OCI-LY7 (cell line): ENCODE data around the gene IL21R. TPM values are rescaled to one million over a fixed set of nuclear protein-coding genes. Genes with fewer than 3 reads are reported as not detected.

Source experiments
- BruUV-seq: library from RNA; stranded (reverse); fragments of 400-500 nt; replicated peaks from 2 replicates; lab custom pipeline; 2021; lab: Mats Ljungman, UMichigan
- CTCF ChIA-PET: fragments of 300-600 bp; sonication (Branson Sonifier 250); formaldehyde crosslinking; loops from one replicate; lab custom pipeline; 2022; ENCODE audit warnings: antibody characterized with exemption; ENCODE audit not compliant: unreplicated experiment; lab: Charles Lee
- POLR2A ChIA-PET: fragments of 300-600 bp; sonication (Branson Sonifier 250); formaldehyde crosslinking; loops from one replicate; lab custom pipeline; 2022; ENCODE audit warnings: antibody characterized with exemption; lab: Charles Lee
- DNase-seq: peaks from one replicate; pipeline ENCODE4 v3.0.0-alpha.2; 2015; ENCODE audit warnings: low spot score
- H2AFZ ChIP-seq: fragments of 200-600 bp; sonication (generic), shearing (Covaris generic); 2 replicates; pipeline ENCODE4 v1.6.1; 2014; ENCODE audit warnings: mild to moderate bottlenecking, antibody characterized with exemption, low read length, moderate library complexity
- H3K27ac ChIP-seq: fragments of 200-600 bp; sonication (generic); 2 replicates; pipeline ENCODE4 v1.5.1; 2014; ENCODE audit warnings: mixed run types, low read depth, mild to moderate bottlenecking, moderate library complexity, low read length, inconsistent platforms; ENCODE audit not compliant: poor library complexity, severe bottlenecking
- H3K36me3 ChIP-seq: fragments of 200-600 bp; sonication (generic); 2 replicates; pipeline ENCODE4 v1.6.1; 2014; ENCODE audit warnings: mild to moderate bottlenecking, antibody characterized with exemption, low read length, moderate library complexity, mixed read lengths; ENCODE audit not compliant: insufficient read depth
- H3K4me1 ChIP-seq: fragments of 200-600 bp; sonication (generic); 2 replicates; pipeline ENCODE4 v1.5.1; 2014; ENCODE audit warnings: mild to moderate bottlenecking, low read length; ENCODE audit not compliant: insufficient read depth, poor library complexity, severe bottlenecking
- H3K4me2 ChIP-seq: fragments of 200-600 bp; sonication (generic); 2 replicates; pipeline ENCODE4 v1.6.1; 2014; ENCODE audit warnings: mild to moderate bottlenecking, low read length
- H3K4me3 ChIP-seq: fragments of 200-600 bp; sonication (generic); 2 replicates; pipeline ENCODE4 v1.5.1; 2014; ENCODE audit warnings: mild to moderate bottlenecking, low read depth, low read length; ENCODE audit not compliant: poor library complexity, severe bottlenecking
- H3K79me2 ChIP-seq: fragments of 200-600 bp; sonication (generic); 2 replicates; pipeline ENCODE4 v1.6.1; 2016; ENCODE audit warnings: low read depth, mild to moderate bottlenecking, low read length, moderate library complexity, mixed read lengths; ENCODE audit not compliant: insufficient read depth
- H3K9me2 ChIP-seq: fragments of 200-600 bp; sonication (generic); 2 replicates; pipeline ENCODE4 v1.6.1; 2016; ENCODE audit warnings: mild to moderate bottlenecking, low read length, mixed read lengths; ENCODE audit not compliant: insufficient read depth
- H3K9me3 ChIP-seq: fragments of 200-600 bp; sonication (generic); 2 replicates; pipeline ENCODE4 v1.6.1; 2014; ENCODE audit warnings: mild to moderate bottlenecking, mixed run types, low read length, mixed read lengths
- H4K20me1 ChIP-seq: fragments of 200-600 bp; sonication (generic); 2 replicates; pipeline ENCODE4 v1.6.1; 2014; ENCODE audit warnings: mild to moderate bottlenecking, antibody characterized with exemption, low read length, moderate library complexity, mixed read lengths; ENCODE audit not compliant: insufficient read depth
- EZH2phosphoT487 ChIP-seq: fragments of 200-600 bp; sonication (generic); IDR thresholded peaks from 2 replicates; pipeline ENCODE4 v1.6.1; 2018; ENCODE audit warnings: low read depth, borderline replicate concordance, mild to moderate bottlenecking, mixed run types, antibody characterized with exemption, low read length, moderate library complexity, mixed read lengths
- intact Hi-C: fragments of 100-400 bp; cut with micrococcal nuclease; formaldehyde crosslinking; loops from one replicate; pipeline ENCODE4 v1.10.0; 2022; ENCODE audit not compliant: unreplicated experiment
- total RNA-seq, 2 experiments: library from RNA; depleted of rRNA in 1 of 2; stranded (reverse); fragments of >200 nt in 1 of 2; shearing (Covaris generic) in 1 of 2; gene quantifications; 2 replicates each; pipeline ENCODE4 v1.2.3, GENCODE V29; 2014 to 2022
- TF ChIP-seq, protein P1 (sequence below): fragments of 200-600 bp; sonication (generic); conservative IDR thresholded peaks from 2 replicates; pipeline ENCODE4 v1.5.1; 2014; ENCODE audit warnings: mild to moderate bottlenecking, antibody characterized with exemption, low read length, moderate library complexity, mixed read lengths

The IL21R gene
- total RNA-seq, 2 experiments from 2014 or later: 10.0 to 47.0 TPM

DNA sequence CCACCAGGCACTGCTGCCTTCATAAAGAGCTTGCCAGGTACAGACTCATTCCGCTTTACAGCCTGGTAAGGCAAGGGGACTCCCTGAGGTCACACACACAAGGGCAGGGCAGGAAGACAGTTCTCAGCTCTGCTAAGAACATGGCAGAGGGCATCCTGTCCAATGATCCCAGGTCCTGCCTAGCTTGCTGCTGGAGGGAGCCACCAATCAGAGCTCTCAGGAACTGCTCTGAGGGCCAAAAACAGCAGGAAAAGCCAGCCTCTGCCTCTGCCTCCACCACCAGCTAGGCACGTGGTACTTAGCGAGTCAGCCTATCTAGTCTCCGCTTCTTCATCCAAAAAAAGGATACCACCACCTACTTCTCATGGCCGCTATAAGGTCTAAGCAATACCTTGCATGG, 81.7 kb downstream of the IL21R start:
- no peaks in the 10 kb centered on the region for H3K79me2 ChIP-seq
- no peaks in the 10 kb centered on the region for H3K9me2 ChIP-seq
- H3K4me1 ChIP-seq: no peaks in the 10 kb centered on the region
- intact Hi-C loops: no loop called here
- H3K4me2 ChIP-seq: no peak overlapping the region
- DNase-seq: no peak
- H3K9me3 ChIP-seq: no peaks in the 10 kb centered on the region
- H3K36me3 ChIP-seq: peaks cover 63% of the 10 kb centered on the region
- ChIA-PET CTCF (no interaction called here), POLR2A (no interaction called here)
- H4K20me1 ChIP-seq: no peaks in the 10 kb centered on the region
- TF ChIP-seq, protein P1, sequence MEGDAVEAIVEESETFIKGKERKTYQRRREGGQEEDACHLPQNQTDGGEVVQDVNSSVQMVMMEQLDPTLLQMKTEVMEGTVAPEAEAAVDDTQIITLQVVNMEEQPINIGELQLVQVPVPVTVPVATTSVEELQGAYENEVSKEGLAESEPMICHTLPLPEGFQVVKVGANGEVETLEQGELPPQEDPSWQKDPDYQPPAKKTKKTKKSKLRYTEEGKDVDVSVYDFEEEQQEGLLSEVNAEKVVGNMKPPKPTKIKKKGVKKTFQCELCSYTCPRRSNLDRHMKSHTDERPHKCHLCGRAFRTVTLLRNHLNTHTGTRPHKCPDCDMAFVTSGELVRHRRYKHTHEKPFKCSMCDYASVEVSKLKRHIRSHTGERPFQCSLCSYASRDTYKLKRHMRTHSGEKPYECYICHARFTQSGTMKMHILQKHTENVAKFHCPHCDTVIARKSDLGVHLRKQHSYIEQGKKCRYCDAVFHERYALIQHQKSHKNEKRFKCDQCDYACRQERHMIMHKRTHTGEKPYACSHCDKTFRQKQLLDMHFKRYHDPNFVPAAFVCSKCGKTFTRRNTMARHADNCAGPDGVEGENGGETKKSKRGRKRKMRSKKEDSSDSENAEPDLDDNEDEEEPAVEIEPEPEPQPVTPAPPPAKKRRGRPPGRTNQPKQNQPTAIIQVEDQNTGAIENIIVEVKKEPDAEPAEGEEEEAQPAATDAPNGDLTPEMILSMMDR: no peak
- TF ChIP-seq EZH2phosphoT487: no peak
- no peak overlapping the region for H3K4me3 ChIP-seq
- no TSS peak for BruUV-seq
- H2AFZ ChIP-seq: no peak overlapping the region
- no peak overlapping the region for H3K27ac ChIP-seq

DNA sequence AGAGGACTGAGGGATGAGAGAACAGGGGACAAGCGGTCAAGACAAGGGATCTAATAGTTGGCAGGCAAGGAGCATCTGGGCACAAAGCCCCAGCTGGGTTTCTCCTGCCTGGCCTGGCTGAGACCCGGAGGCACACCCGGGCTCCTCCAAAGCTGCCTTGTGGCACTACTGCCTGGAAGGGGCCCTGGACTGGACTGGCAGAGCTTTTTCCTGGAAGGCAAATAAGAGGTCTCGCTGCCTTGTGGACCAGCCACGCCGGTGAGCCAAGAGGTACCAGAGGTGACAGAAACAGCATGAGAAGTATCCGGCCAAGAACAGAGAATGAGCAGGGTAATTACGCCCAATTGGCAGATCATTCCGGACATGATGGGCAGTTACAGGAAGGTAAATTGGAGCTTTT, 83.2 kb downstream of the IL21R start:
- ChIA-PET POLR2A (no interaction called here), CTCF (no interaction called here)
- intact Hi-C loops: no loop called here
- no peaks in the 10 kb centered on the region for H4K20me1 ChIP-seq
- H3K4me3 ChIP-seq: no peak overlapping the region
- no peaks in the 10 kb centered on the region for H3K4me1 ChIP-seq
- no TSS peak for BruUV-seq
- no peak overlapping the region for H3K4me2 ChIP-seq
- H2AFZ ChIP-seq: no peak overlapping the region
- no peaks in the 10 kb centered on the region for H3K9me3 ChIP-seq
- H3K36me3 ChIP-seq: peaks cover 66% of the 10 kb centered on the region
- H3K27ac ChIP-seq: no peak overlapping the region
- DNase-seq: no peak
- H3K9me2 ChIP-seq: no peaks in the 10 kb centered on the region
- TF ChIP-seq EZH2phosphoT487: no peak
- TF ChIP-seq, protein P1: no peak
- no peaks in the 10 kb centered on the region for H3K79me2 ChIP-seq

DNA sequence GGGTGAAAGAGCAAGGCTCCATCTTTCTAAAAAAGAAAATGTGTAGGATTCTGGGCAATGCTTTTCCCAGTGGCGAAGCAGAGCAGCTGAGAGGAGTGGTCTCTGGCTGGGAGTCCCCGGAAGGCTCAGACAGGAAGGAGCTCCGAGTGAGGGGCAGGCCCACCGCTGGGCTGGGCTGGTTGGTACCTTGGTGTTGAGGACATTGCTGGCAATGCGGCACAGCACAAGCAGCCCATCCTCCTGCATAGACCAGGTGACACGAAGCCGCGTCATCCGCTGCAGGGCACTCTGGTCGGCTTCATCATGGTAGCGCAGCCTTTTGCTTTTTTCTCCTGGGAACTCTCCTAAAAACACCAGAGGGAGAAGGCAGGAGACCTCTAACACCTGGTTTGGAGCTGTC, 83.8 kb downstream of the IL21R start:
- ChIA-PET POLR2A (no interaction called here), CTCF (no interaction called here)
- Histone ChIP-seq H3K9me3 (no peaks in the 10 kb centered on the region), H3K9me2 (no peaks in the 10 kb centered on the region), H3K27ac (no peak overlapping the region), H3K79me2 (no peaks in the 10 kb centered on the region), H3K4me2 (no peak overlapping the region), H2AFZ (no peak overlapping the region), H3K4me1 (no peaks in the 10 kb centered on the region), H4K20me1 (no peaks in the 10 kb centered on the region), H3K36me3 (peaks cover 66% of the 10 kb centered on the region), H3K4me3 (no peak overlapping the region)
- BruUV-seq: no TSS peak
- no peak for DNase-seq
- intact Hi-C loops: no loop called here
- TF ChIP-seq, protein P1: no peak
- TF ChIP-seq EZH2phosphoT487: no peak
